GM19452 (cell line): ENCODE data around the gene PDE8B.
A peak's percentile ranks its signal among the peaks of the same experiment; 100 is the strongest.
"Not testable (repeated sequence)": the region's sequence is repeated elsewhere in the genome, so short reads cannot be mapped to it uniquely, and the experiment has no call there.

Experiments
- ATAC-seq: cut with Tn5 transposase; IDR thresholded peaks from one replicate; pipeline ENCODE4 v1.9.1; 2021; ENCODE audit not compliant: unreplicated experiment

PDE8B gene

DNA sequence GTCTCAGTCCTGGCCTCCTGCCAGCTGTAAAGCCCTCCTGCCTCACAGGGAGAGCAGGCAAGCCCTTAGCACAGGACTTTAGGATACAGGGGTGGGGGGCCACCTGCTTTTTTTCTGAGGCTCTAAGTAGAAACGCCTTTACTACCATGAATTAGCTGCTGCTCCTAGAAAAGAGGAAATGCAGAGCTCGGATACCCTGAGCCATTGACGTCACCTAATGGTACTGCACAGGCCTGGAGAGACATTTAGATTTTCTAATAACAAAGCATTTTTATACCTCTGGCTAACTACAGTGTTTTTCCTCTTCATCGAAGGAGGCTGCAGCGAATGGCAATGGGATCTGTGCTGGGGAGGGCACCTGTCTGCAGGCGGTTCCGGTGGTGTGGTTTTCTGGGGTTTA, 144.6 kb downstream of the PDE8B start:
- ATAC-seq = no peak

DNA sequence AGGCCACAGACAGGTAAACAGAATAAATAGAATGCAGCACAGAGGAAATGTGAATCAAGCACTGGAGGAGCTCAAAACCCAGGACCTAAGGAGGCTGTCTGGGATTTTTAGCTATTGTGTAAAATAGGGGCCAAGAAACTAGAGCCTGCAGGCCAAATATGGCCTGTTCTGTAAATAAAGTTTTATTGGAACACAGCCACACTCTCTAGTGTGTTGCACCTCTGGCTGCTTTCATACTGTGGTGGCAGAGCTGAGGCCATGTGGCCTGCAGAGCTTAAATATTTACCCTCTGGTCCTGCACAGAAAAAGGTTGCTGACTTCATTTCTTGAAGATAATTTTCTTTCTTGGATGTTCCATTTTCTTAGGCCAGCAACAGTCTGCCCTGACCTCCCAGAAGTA, 145.3 kb downstream of the PDE8B start:
- no peak for ATAC-seq

DNA sequence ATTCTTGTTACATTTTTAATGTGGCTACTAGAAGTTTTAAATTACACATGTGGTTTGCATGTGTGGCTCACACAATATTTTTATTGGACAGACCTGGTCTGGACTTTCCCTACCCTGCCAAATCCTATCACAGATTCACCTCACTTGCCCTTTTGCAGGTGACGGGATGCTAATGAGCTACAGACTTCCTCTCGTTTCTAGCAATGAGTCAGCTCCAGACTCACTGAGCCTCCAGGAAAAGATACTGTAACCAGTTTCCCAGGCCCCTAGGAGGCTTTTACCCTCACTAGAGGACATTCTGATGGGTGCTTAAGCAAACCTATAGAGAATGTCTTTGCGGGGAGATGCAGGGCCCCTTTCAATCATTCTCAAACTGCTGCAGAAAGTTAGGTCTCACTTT, 146.3 kb downstream of the PDE8B start:
- peak; percentile 90 for ATAC-seq

DNA sequence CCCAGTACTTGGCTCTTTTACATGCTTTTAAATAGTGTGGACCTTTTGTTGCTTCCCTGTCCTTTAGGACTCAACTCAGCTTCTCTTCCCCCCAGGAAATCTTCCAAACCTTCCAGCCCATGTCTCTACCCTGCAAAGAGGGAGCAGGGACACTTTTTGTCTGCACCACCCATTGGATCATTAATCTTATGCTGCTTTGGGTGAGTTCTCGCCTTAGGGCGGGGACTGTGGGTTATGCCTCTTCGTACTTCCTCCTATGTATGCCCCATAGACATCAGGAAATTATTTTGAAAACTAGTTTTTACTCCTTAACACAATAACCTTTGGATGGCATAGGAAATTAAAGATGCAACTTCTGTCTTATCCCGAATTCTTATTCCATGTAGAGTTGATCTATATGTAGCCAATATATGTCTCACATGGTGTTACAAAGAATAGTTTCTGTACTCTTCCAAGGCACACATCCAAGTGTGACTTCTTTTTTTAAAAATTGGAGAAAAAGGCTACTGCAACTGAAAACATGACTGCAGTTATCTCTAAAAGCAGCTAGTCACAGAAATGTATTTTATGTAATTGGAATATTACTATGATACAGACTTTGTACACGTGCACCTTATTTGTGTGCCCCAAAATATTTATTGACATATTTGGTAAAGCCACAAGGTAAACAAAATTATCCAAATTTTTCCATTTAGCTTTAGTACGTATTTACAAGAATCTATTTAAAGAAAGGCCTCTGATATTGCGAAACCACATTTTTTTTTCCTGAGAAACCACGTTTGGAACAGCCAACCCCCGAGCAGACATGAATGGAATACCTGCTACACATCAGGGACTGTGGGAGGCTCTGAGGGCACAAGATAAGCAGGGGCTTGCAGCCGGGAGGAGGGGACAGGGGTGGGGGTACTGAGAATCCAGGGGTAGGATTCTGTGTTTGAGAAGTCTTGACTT, 148.1 kb downstream of the PDE8B start:
- no peak for ATAC-seq

DNA sequence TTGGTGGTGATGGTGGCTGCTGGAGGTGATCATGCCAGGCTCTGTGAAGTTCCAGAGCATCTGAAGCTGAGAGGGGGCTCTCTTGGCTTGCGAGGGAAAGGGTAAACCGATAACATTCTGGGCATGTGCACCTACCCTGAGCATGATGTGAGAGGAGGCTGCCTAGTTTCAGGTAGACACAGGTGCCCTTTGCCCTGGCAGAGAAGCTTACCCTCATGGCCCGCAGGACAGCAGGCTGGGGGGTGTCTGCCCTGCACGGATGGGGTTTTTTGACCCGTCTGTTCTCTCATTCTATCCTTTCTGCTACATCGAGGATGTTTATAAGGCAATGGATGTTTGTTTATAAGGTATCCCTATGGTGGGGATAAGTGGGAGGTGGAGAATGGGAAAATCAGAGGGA, 148.8 kb downstream of the PDE8B start:
- no peak for ATAC-seq

DNA sequence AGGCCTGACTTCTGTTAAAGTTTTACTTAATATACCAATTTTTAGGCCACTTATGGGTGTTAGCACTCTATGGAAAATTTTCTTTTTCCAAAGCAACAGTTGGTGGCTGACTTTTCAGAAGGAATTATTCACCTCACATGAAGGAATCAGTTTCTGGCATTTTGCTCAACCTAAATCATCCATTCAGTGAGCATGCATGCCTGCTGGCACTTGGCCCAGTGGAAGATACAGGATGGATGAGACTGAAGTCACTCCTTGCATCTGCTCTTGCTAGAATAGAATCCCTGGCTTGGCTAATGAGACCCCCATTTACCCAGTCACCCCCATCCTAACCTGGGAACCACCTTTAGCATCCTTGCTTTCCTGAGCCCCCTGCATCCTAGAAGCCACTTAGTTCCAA, 149.9 kb downstream of the PDE8B start:
- no peak for ATAC-seq

DNA sequence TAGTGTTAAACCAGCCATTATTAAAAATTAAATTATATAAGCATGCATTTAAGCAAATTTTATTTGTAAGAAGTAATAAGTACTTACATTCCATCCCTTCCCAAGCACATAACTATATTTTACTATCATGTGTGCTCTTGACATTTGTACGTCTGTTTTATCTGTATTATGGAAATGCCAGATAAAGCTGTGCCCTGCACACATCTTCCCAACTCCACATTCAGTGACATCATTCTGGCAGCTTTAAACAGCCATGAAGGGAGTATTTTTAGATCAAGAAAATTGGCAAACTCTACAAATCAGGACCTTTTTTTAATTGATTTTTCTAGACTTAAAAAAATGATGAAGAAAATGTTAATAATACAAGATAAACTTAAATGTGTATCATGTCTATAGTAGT, 150.5 kb downstream of the PDE8B start:
- ATAC-seq = no peak

DNA sequence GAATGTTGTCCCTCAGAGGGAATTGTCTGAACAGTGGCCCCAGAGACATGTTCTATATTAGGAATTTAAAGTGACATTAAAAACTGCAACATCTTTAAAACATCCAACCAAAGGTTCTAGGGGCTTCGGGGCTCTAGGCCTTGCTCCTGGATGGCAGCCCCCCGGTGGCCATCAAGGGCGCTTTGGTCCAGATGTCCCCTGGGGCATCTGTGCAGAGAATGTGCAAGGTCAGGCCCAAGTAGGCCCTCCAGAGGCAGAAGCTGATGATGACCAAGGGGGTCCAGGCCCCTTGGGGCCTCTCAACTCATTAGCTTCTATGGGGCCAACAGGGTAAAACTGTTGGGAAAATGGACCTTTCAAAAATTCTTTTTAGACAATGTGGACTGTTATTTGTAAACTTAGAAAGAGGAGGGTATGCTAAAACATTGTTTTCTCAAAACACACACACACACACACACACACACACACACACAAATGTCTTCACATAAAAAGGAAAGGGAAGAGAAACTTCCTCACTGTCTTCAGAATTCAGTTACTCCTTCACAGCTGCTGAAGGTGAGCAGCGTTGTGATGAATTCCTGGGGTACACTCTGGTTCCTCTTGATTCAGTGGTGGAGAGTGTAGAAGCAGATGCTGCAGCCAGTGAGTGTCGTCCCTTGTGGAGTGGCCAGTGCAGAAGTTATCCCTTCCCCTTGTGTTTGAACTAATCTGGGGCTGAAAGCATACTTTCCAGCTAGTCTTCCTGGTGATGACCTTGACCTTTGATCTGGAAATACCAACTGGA, 156.4 kb downstream of the PDE8B start:
- ATAC-seq = no peak

DNA sequence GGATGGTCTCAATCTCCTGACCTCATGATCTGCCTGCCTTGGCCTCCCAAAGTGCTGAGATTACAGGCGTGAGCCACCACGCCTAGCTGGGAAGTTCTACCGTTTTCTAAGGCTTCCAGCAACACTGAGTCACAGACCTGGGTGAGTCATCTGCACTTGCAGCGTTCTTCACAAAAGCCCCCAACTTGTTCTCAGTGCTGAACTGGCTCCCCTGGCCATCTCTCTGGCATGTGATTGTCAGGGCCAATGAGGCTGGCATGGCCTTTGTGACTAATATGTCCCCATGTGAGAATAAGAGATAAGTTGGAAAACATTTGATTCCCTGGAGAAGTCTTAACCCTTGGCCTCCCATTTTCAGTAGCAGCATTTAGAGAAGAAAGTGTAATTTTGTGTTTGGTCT, 157.3 kb downstream of the PDE8B start:
- ATAC-seq = no peak

DNA sequence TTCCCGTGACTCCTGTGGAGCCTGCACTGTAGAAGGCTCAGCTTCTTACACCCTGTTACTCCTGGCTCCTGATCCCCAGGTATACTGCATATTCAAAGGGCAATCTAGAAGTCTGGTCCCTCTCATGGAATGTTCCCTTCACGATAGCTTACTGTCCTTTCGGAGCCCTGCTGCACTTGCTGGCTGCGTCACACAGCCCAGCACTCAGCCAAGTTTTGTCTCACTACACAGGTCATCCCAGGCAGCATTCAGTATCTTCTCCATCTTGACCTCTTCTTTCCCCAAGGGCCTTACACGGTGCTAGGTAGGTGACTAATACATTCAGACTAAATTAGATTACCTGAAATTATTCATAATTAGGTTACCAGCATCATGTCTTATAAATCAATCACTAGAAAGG, 157.9 kb downstream of the PDE8B start:
- no peak for ATAC-seq

DNA sequence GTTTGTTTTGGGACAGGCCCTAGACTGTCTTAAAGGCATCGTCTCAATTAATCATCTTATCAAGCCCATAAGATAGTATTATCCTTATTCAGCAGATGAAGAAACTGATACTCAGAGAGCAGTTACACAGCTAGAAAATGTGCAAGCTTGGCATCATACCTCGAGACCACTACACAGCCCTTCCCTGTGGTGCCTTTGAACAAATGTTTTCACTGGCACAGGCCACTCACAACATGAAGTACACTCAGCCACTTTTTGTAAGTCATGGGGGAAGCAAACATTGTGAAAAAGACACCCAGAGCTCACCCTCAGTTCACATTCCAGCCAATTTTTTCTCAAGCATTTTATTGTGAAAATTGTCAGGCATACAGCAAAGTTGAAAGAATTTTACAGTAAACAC, 159.1 kb downstream of the PDE8B start:
- ATAC-seq = no peak

DNA sequence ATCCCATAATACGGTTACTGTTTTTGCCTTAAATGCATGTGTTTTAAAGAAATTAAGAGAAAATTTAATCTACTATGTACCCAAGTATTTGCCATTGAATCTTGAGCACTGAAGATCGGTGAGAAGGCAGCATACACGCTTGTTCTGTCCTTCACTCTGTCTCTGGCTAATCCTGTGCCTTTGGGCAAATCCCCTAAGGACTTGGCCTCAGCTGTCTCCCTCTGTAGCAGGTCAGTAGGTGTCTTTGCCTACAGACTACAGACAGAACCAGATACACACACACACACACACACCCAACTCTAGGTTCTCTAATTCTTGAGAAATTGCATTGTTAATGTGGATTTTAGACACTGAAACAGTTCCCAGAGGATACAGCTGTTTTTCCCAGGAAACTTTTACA, 164.2 kb downstream of the PDE8B start:
- ATAC-seq = no peak

DNA sequence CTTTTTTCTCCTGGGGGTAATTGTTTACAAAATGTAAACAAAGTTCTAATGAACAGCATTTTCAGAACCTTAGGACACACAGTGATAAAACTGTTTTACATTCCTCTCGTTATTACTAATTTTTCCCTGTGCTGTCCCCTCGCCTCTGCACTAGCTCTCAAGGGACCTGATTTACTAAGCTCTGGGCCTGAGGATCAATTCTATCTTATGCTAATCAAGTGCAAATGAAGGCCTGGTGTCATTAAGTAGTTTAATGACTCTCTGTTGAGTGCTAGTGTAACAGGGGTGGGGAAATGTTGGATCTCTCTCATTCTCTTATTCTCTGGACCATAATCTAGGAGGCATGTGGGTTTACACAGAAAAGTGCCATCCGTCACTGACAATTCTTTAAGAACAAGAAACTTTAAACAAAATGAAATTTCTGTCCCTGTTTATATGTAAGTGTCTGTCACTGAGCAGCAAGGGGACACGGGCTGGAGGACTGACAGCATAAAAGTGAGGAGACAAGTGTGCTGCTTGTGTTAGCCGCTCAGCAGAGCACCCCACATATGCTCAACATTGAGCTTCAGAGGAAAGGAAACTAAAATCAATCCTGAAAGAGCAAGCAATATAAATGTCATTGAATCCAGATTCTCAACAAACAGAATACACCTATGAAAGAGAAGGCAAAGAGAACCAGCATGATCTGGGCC, 166.3 kb downstream of the PDE8B start:
- no peak for ATAC-seq

DNA sequence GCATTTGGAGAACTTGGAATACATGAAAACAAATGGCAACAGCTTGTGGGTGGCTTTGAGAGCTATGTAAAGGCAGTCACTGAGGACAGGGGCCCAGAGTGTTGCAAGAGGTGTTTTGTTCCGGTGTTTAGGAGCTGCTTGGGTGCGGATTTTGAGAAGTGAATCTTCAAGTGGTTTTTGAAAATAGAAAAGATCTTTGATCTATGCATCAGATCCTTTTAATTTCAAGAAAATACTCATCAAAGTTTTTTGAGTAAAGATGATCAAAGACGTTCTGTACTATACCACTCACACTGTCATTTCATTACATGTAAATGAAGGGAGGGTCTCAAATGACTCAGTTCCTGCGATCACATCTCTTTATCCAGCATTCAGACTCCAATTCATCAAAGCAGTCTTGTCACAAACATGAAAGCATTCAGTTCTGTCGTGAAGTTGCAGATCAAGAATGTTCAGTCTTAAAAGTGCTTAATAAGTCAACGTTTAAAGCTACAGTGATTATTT, 169.1 kb downstream of the PDE8B start:
- peak; percentile 74 for ATAC-seq

DNA sequence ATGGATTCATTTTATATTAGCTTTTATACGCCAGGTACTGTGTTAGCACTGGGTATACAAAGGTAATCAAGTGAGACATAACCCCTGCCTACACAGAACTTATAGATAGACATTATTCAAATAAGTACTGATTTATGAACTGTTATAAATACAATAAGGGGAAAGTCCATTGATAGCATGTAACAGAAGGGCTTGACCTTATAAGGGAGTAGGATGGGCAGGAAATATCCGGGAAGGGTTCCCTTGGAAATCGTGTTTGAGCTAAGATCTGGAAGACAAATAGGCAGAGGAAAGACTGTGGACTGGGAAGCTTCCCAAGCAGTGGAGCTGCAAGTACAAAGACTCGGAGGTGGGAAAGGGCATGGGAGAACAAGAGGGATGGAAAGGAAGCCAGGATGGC, 170.2 kb downstream of the PDE8B start:
- ATAC-seq = no peak

DNA sequence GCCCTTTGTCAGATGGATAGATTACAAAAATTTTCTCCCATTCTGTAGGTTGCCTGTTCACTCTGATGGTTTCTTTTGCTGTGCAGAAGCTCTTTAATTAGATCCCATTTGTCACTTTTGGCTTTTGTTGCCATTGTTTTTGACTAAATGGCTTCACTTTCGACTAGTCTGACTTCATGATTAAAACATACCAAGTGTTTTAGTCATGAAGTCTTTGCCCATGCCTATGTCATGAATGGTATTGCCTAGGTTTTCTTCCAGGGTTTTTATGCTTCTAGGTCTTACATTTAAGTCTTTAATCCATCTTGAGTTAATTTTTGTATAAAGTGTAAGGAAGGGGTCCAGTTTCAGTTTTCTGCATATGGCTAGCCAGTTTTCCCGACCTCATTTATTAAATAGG, 172.9 kb downstream of the PDE8B start:
- not testable (repeated sequence) for ATAC-seq

DNA sequence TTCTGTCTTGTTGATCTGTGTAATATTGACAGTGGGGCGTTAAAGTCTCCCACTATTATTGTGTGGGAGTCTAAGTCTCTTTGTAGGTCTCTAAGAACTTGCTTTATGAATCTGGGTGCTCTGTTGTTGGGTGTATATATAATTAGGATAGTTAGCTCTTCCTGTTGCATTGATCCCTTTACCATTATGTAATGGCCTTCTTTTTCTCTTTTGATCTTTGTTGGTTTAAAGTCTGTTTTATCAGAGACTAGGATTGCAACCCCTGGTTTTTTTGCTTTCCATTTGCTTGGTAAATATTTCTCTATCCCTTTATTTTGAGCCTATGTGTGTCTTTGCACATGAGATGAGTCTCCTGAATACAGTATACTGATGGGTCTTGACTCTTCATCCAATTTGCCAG, 175.9 kb downstream of the PDE8B start:
- ATAC-seq = not testable (repeated sequence)

DNA sequence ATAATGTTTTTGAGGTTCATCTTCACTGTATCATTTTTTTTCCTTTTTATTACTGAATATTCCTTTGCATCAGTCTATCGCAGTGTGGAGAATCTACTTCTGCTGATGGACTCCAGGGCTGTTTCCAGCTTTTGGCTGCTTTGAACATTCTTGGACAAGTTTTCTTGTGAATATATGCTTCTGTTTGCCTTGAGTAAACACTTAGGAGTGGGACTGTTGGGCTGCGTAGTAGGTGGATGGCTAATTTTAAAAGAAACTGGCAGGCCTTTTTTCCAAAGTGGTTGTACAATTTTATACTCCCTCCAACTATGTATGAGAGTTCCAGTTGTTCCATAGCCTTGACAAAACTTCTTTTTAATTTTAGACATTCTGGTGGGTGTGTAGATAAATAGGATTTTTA, 179.3 kb downstream of the PDE8B start:
- no peak for ATAC-seq

DNA sequence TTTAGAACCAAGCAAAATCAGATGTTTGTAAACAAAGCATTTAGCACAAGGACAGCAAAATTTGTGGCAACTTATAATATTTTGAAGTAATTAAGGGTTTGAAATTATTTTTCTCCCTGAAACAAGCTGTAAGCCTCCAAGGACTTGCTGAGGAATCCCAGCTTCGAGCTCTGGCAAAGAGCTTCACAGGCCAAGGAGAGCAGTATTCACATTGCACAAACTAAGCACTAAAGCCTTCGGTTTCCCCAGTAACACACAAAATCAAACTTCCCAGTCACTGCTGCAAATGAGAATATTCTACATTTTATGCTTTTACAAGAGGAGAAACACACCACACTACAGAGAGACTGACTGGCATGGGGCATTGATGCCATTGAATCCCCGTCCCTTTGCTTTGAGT, 179.7 kb downstream of the PDE8B start:
- no peak for ATAC-seq

DNA sequence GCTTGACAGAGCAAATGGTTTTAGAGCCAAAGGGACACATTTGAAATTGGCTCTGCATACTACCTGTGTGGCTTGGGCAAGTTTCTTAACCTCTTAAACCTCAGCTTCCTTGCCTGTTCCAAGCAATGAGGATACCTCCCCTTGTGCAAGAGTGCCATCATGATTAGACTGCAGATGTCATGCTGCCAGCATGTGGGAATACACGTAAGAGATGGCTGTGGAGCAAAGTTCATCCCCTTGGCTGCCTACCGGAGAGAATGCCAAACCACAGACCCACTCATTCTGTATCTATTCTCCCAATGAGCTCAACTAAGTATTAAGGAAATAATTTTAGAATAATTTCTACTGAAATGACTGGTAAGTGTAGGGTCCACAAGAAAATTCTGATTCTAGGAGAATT, 180.3 kb downstream of the PDE8B start:
- no peak for ATAC-seq

DNA sequence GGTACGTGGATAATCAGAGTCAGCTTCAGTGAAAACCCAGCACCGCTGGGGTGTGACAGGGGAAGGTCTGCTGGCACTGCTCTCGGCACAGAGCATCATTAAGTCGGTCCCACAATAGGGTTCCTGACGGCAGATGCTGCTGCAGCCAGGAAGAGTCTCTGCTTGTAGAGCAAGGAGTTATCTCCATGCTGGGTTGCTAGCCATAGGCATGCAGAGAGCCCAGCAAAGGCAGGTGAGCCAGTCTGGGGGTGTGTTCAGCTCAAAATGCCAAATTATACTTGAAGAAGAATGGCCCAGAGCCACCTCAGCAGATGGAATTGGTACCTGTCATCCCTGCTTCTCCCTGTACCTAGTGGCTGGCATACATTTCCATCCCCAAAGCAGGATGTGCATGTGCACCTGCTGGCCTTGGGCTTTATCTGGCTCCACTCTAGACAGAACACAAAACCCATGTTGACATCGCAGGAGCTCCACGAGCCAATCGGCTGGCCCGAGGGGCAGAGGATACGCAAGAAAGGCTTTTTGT, 180.8 kb downstream of the PDE8B start:
- no peak for ATAC-seq
